Measurements from ENCODE around the gene UNC45A.
"Not testable (repeated sequence)": the region's sequence is repeated elsewhere in the genome, so short reads cannot be mapped to it uniquely, and the experiment has no call there.

UNC45A gene

GRCh38 chr15:90904746-90905145 is 30.3 kb upstream of the UNC45A start:
- TF ChIP-seq CTCF (IDR thresholded peaks at IDR 0.05) (no peak), ZFX (IDR thresholded peaks at IDR 0.05; ENCODE audit: borderline replicate concordance) (no peak)
- no peak overlapping the region for H3K27ac ChIP-seq

- no peak for TF ChIP-seq ZFX (IDR thresholded peaks at IDR 0.05; ENCODE audit: borderline replicate concordance)
- TF ChIP-seq CTCF (IDR thresholded peaks at IDR 0.05), result no peak
- no peak overlapping the region for H3K27ac ChIP-seq
Measured at GRCh38 chr15:90905306-90906180, 29.5 kb upstream of the UNC45A start.

GRCh38 chr15:90906181-90906849 is 28.8 kb upstream of the UNC45A start:
- H3K27ac ChIP-seq, result no peak overlapping the region
- TF ChIP-seq ZFX (IDR thresholded peaks at IDR 0.05; ENCODE audit: borderline replicate concordance) (no peak), CTCF (IDR thresholded peaks at IDR 0.05) (no peak)

- H3K27ac ChIP-seq, result no peak overlapping the region
- TF ChIP-seq CTCF (IDR thresholded peaks at IDR 0.05) (no peak), ZFX (IDR thresholded peaks at IDR 0.05; ENCODE audit: borderline replicate concordance) (no peak)
Measured at GRCh38 chr15:90907051-90907660, 27.9 kb upstream of the UNC45A start.

- H3K27ac ChIP-seq, result no peak overlapping the region
- TF ChIP-seq ZFX (IDR thresholded peaks at IDR 0.05; ENCODE audit: borderline replicate concordance), result no peak
- TF ChIP-seq CTCF (IDR thresholded peaks at IDR 0.05), result no peak
Measured at GRCh38 chr15:90907838-90908507, 27.1 kb upstream of the UNC45A start.

GRCh38 chr15:90909449-90909848 is 25.6 kb upstream of the UNC45A start:
- H3K27ac ChIP-seq, result not testable (repeated sequence)

- TF ChIP-seq CTCF (IDR thresholded peaks at IDR 0.05) (no peak), ZFX (IDR thresholded peaks at IDR 0.05; ENCODE audit: borderline replicate concordance) (no peak)
- no peak overlapping the region for H3K27ac ChIP-seq
Measured at GRCh38 chr15:90909976-90910375, 25.1 kb upstream of the UNC45A start.

Measured in 22Rv1 (cell line).